Measurements from ENCODE around the gene TRPV4.

Gene TRPV4

DNA sequence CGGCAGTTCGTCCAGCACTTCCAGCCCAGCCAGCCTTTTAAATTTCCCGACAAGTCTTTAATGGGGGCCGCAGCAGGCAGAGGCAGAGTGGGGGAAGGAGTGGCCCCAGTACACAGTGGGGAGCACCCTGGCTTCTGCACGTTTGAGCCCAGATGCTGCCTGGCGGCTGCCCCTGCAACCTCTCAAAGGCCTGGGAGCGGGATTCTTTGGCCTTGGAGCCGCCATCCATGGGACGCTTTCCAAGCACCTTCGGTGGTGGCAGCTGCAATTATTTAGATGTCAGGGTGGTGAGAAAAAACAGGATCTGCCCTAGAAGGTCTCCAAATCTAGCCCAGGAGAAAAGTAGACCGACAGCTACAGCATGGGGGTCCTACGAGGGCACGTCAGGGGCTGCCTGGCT, 73.6 kb downstream of the TRPV4 start:
- DNase-seq (ENCODE audit: low read depth), result no peak
- no peak overlapping the region for H3K4me3 ChIP-seq (ENCODE audit: low read depth, low read length)
- TF ChIP-seq CTCF (conservative IDR thresholded peaks at IDR 0.05; ENCODE audit: low read depth, low read length), result no peak

DNA sequence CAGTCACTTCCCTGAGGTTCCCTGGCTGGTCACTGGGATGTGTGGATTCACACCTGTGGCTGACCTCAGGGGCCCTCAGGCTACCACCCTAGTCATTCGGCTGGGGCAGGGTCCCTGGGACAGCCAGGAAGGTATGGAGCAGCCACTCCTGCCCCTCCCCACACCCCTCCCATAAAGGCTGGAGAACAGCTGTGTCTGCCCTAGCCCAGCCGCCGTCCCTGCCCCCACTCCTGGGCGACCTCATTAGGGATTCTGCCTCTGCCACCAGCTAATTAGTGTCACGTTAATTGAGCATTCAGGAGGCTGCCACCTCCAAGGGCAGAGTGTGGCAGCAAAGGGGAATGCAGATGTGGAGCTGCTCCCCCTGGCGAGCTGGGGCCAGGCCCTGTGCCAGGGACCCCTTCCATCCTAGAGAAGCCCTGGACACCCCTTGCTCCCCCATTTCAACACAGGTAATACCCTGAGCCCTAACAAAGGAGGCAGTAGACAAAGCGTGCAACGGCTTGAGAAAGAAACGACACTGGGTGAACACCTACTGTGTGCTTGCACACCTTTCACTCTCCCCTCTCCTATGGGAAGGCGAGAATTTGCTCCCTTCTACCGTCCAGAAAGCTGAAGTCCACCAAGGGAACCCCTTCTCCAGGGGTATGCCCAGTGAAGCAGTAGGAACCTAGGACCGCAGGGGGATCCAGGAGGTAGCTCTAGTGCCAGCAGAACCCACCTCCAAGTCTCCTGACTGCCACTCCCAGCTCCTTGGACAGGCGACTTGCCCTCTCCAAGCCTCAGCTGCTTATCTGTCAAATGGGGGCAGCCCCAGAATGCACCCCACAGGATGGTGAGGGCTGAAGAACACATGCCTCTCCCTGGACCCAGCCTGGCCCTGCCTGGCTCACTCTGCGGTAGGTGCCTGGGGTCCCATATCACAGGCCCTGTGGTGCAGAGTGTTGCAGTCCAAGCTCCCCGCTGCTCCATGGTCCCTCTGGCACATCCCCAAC, 74.5 kb downstream of the TRPV4 start:
- no peak for DNase-seq (ENCODE audit: low read depth)
- no peak for TF ChIP-seq CTCF (conservative IDR thresholded peaks at IDR 0.05; ENCODE audit: low read depth, low read length)

GRCh38 chr12:109757671-109758265, 75.4 kb downstream of the TRPV4 start:
- DNase-seq (ENCODE audit: low read depth), result no peak
- no peak for TF ChIP-seq CTCF (conservative IDR thresholded peaks at IDR 0.05; ENCODE audit: low read depth, low read length)
- no peak overlapping the region for H3K4me3 ChIP-seq (ENCODE audit: low read depth, low read length)

More for the DNA sequence above, 74.5 kb downstream of the TRPV4 start:
- no peak overlapping the region for H3K4me3 ChIP-seq (ENCODE audit: low read depth, low read length)

DNA sequence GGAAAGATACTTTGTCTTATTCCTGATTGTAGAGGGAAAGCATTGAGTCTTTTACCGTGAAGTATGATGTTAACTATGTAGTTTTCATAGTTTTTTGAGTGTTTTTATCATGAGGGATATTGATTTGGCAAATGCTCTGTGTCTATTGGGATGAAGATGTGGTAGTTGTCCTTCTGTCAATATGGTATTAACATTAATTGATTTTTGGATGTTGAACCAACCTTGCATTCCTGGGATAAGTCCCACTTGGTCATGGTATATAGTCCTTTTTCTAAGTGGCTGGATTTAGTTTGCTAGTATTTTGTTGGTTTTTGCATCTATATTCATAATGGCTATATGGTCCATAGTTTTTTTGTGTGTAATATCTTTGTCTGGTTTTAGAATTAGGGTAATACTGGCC, 76.7 kb downstream of the TRPV4 start:
- TF ChIP-seq CTCF (conservative IDR thresholded peaks at IDR 0.05; ENCODE audit: low read depth, low read length), result no peak
- no peak for DNase-seq (ENCODE audit: low read depth)

DNA sequence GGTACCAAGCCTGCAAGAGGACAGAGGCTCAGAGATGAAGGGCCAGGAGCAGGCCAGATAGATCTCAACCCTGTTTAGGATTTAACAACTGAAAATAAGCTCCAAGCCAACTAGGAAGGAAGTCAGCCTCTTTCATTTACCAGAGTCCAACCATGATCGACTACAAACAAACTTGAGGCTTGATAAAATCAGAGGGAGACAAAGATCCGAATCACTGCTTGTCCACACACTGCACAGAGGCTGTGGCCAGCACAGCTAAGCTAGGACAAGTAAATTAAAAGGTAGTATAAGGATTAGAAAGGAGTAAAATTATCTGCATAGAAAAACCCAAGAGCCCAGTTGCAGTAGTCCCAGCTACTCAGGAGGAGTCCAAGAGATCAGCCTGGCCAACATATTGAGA, 79.2 kb downstream of the TRPV4 start:
- no peak for TF ChIP-seq CTCF (conservative IDR thresholded peaks at IDR 0.05; ENCODE audit: low read depth, low read length)
- DNase-seq (ENCODE audit: low read depth), result no peak
- no peak overlapping the region for H3K4me3 ChIP-seq (ENCODE audit: low read depth, low read length)

More for the DNA sequence above, 76.7 kb downstream of the TRPV4 start:
- H3K4me3 ChIP-seq (ENCODE audit: low read depth, low read length), result no peak overlapping the region

DNA sequence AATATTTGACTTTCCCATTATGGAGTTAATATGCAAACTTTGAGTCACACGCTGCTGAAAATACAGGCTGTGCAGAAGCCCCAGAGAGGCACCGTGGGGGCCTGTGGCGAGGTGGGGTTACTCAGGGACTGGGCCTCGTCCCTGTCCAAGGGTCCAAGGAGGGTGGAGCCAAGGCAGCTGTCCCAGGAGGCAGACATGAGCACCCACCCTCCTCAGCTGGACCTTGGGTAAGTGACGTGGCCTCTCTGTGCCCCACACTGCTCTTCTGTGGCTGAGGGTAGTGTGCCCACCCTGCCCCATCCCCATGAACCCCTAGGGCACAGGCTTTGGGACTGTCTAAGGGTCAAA, 80.2 kb downstream of the TRPV4 start:
- TF ChIP-seq CTCF (conservative IDR thresholded peaks at IDR 0.05; ENCODE audit: low read depth, low read length), result no peak
- H3K4me3 ChIP-seq (ENCODE audit: low read depth, low read length), result no peak overlapping the region
- DNase-seq (ENCODE audit: low read depth), result no peak

Measured in choroid plexus epithelial cell (primary cell).